Measurements from ENCODE around the gene AKAP12. TPM values are rescaled to one million over a fixed set of nuclear protein-coding genes. Genes with fewer than 3 reads are reported as not detected.
A peak's percentile ranks its signal among the peaks of the same experiment; 100 is the strongest.

Gene AKAP12
- 33.7 and 50.7 TPM in 2 replicates for total RNA-seq (2014; rRNA removed; shearing (Covaris generic))

DNA sequence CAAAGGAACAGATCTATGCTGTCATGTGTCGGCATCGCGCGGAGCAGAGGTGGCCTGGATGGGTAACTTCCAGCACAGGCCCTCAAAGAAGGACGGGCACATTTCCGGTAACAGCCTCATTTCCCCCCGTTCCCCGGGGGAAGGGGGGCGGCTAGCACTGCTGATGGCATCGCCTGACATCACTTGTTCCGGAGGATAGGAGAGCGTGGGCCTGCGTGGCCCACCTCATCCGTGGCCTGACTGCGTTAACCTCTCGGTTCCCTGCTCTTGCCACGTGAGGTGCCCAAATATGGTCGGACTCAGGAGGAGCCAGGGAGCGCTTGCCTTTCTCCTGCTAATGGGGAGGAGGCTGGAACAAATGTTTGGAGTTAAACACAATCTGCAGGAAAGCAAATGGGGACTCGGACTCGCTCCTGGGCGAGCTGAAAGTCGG is at the start of gene AKAP12:
Gene AKAP12, plus strand, starts transcription at position 365 of the 433 bp plus-strand sequence. CDS start 596 bp downstream, outside the sequence.
- H3K27me3 ChIP-seq (ENCODE audit: control insufficient read depth, insufficient read depth, low read length), result no peaks in the 10 kb centered on the region; the same call in 1 of the 2 replicates
- no peaks in the 10 kb centered on the region for H3K36me3 ChIP-seq (replicated peaks; ENCODE audit: control insufficient read depth, insufficient read depth, low read length)
- DNase-seq, result peak; percentile 69
- H3K4me3 ChIP-seq (ENCODE audit: insufficient read depth, low read depth, low read length), result peak within 1 kb of the TSS; percentile 88

DNA sequence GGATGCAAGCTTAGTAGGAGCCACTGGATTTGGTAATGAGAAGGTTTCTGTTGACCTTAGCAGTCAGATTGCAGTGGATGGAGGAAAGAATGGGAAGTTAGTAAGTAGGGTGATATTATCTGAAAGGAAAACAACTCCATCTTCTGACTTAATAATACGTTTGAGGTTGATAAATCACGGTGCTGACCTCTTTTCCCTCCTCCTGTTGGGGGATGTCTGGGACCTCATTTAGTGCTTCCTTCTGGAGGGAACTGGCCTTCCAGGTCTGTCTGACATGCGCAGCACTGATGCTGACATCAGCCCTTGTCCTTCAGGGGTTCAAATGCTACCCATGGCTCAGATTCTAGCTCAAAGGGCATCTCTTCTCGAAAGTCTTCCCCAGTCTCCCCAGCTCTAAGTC is 48.2 kb upstream of the AKAP12 start:
- DNase-seq, result no peak
- Histone ChIP-seq H3K4me3 (ENCODE audit: insufficient read depth, low read depth, low read length) (no peak overlapping the region), H3K36me3 (replicated peaks; ENCODE audit: control insufficient read depth, insufficient read depth, low read length) (no peaks in the 10 kb centered on the region), H3K27me3 (ENCODE audit: control insufficient read depth, insufficient read depth, low read length) (no peaks in the 10 kb centered on the region)

GRCh38 chr6:151196555-151196954 is 43.2 kb upstream of the AKAP12 start:
- H3K4me3 ChIP-seq (ENCODE audit: insufficient read depth, low read depth, low read length), result no peak overlapping the region

GRCh38 chr6:151197556-151197955 is 42.2 kb upstream of the AKAP12 start:
- Histone ChIP-seq H3K4me3 (ENCODE audit: insufficient read depth, low read depth, low read length) (no peak overlapping the region), H3K36me3 (replicated peaks; ENCODE audit: control insufficient read depth, insufficient read depth, low read length) (no peaks in the 10 kb centered on the region), H3K27me3 (ENCODE audit: control insufficient read depth, insufficient read depth, low read length) (no peaks in the 10 kb centered on the region)
- no peak for DNase-seq

More at GRCh38 chr6:151196555-151196954, 43.2 kb upstream of the AKAP12 start:
- no peak for DNase-seq
- no peaks in the 10 kb centered on the region for H3K36me3 ChIP-seq (replicated peaks; ENCODE audit: control insufficient read depth, insufficient read depth, low read length)
- H3K27me3 ChIP-seq (ENCODE audit: control insufficient read depth, insufficient read depth, low read length), result no peaks in the 10 kb centered on the region

- no peak for DNase-seq
- no peaks in the 10 kb centered on the region for H3K36me3 ChIP-seq (replicated peaks; ENCODE audit: control insufficient read depth, insufficient read depth, low read length)
- no peaks in the 10 kb centered on the region for H3K27me3 ChIP-seq (ENCODE audit: control insufficient read depth, insufficient read depth, low read length)
- H3K4me3 ChIP-seq (ENCODE audit: insufficient read depth, low read depth, low read length), result no peak overlapping the region
Measured at GRCh38 chr6:151199991-151200390, 39.8 kb upstream of the AKAP12 start.

GRCh38 chr6:151205721-151206600 is 33.8 kb upstream of the AKAP12 start:
- Histone ChIP-seq H3K4me3 (ENCODE audit: insufficient read depth, low read depth, low read length) (no peak overlapping the region), H3K27me3 (ENCODE audit: control insufficient read depth, insufficient read depth, low read length) (no peaks in the 10 kb centered on the region), H3K36me3 (replicated peaks; ENCODE audit: control insufficient read depth, insufficient read depth, low read length) (no peaks in the 10 kb centered on the region)
- no peak for DNase-seq

GRCh38 chr6:151207674-151208073 is 32.1 kb upstream of the AKAP12 start:
- Histone ChIP-seq H3K4me3 (ENCODE audit: insufficient read depth, low read depth, low read length) (no peak overlapping the region), H3K36me3 (replicated peaks; ENCODE audit: control insufficient read depth, insufficient read depth, low read length) (no peaks in the 10 kb centered on the region), H3K27me3 (ENCODE audit: control insufficient read depth, insufficient read depth, low read length) (no peaks in the 10 kb centered on the region)
- DNase-seq, result no peak

- Histone ChIP-seq H3K4me3 (ENCODE audit: insufficient read depth, low read depth, low read length) (no peak overlapping the region), H3K27me3 (ENCODE audit: control insufficient read depth, insufficient read depth, low read length) (no peaks in the 10 kb centered on the region), H3K36me3 (replicated peaks; ENCODE audit: control insufficient read depth, insufficient read depth, low read length) (no peaks in the 10 kb centered on the region)
- DNase-seq, result no peak
Measured at GRCh38 chr6:151209071-151209831, 30.5 kb upstream of the AKAP12 start.

GRCh38 chr6:151211075-151211474 is 28.7 kb upstream of the AKAP12 start:
- no peak for DNase-seq
- Histone ChIP-seq H3K27me3 (ENCODE audit: control insufficient read depth, insufficient read depth, low read length) (no peaks in the 10 kb centered on the region), H3K4me3 (ENCODE audit: insufficient read depth, low read depth, low read length) (no peak overlapping the region), H3K36me3 (replicated peaks; ENCODE audit: control insufficient read depth, insufficient read depth, low read length) (no peaks in the 10 kb centered on the region)

DNA sequence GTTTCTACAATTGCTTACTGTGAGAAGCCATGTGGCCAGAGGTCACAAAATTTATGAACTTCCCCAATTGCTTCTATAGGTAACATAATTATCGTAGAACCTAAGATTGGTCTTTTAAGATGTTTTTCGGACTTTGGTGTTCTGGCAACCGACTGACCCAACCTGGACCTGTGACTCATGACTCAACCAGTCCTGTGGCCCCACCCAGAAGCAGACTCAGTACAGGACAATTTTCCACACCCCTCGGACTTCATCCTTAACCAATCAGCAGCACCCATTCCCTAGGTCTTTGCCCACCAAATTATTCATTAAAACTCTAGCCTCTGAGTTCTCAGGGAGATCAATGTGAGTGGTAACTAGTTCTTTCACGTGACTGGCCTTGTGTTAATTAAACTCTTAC is 26.4 kb upstream of the AKAP12 start:
- Histone ChIP-seq H3K36me3 (replicated peaks; ENCODE audit: control insufficient read depth, insufficient read depth, low read length) (no peaks in the 10 kb centered on the region), H3K27me3 (ENCODE audit: control insufficient read depth, insufficient read depth, low read length) (no peaks in the 10 kb centered on the region), H3K4me3 (ENCODE audit: insufficient read depth, low read depth, low read length) (no peak overlapping the region)
- DNase-seq, result no peak

- peak; percentile 63 for DNase-seq
- no peaks in the 10 kb centered on the region for H3K27me3 ChIP-seq (ENCODE audit: control insufficient read depth, insufficient read depth, low read length)
- no peak overlapping the region for H3K4me3 ChIP-seq (ENCODE audit: insufficient read depth, low read depth, low read length)
- H3K36me3 ChIP-seq (replicated peaks; ENCODE audit: control insufficient read depth, insufficient read depth, low read length), result no peaks in the 10 kb centered on the region
Measured at GRCh38 chr6:151215999-151216398, 23.8 kb upstream of the AKAP12 start.

DNA sequence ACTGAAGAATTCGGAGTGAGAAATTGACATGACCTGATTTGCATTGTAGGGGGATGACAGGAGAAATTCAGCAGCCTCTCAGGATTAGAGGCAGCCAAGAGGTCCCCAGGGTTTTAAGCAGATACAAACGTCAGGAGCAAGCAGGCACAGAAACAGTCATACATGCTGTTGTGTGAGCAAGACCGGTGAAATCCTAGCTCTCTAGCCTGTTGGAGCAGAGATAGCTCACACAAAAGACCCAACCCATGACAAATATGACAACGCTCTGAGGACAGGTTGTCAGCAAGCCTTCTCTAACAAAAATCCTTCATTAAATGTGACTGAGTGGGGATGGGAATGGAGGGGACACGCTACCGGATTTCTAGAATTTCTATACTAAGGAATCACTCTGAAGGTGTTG is 23.0 kb upstream of the AKAP12 start:
- no peak for DNase-seq
- Histone ChIP-seq H3K4me3 (ENCODE audit: insufficient read depth, low read depth, low read length) (no peak overlapping the region), H3K27me3 (ENCODE audit: control insufficient read depth, insufficient read depth, low read length) (no peaks in the 10 kb centered on the region), H3K36me3 (replicated peaks; ENCODE audit: control insufficient read depth, insufficient read depth, low read length) (no peaks in the 10 kb centered on the region)

DNA sequence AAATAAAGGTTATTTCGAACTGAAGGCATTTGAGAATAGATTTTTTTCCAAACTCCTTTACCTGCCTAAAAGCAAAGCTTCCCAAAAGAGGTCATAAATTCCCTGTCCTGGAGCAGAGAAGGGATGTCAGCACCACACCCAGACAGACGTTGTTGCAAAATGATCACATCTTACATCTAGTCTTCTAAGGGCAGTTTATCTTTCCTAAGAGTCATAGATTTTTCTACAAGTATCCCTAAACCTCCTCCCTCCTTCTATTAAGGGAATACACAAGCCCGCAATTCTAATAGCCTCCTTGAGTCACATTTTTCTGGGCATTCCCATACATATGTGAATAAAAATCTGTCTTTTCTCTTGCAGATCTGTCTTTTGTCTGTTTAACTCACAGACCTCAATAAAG is 20.6 kb upstream of the AKAP12 start:
- H3K36me3 ChIP-seq (replicated peaks; ENCODE audit: control insufficient read depth, insufficient read depth, low read length), result no peaks in the 10 kb centered on the region
- no peak overlapping the region for H3K4me3 ChIP-seq (ENCODE audit: insufficient read depth, low read depth, low read length)
- H3K27me3 ChIP-seq (ENCODE audit: control insufficient read depth, insufficient read depth, low read length), result no peaks in the 10 kb centered on the region

DNA sequence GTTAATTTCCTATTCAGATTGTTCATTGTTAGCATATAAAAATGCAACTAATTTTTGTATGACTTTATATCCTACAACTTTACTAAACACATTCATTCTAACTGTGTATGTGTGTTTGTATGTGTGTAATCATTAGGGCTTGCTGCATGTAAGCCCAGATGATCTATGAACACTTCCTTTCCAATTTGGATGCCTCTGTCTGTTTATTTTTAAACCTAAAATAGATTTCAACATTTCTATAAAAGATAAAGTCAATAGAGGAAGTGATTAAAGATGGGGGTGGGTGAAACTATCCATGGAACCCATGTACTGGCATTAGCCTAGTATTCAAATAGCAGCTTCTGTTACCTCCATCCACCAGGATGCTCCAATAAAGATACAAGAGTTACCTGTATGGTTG is 15.7 kb upstream of the AKAP12 start:
- no peaks in the 10 kb centered on the region for H3K36me3 ChIP-seq (replicated peaks; ENCODE audit: control insufficient read depth, insufficient read depth, low read length)
- no peak for DNase-seq
- H3K27me3 ChIP-seq (ENCODE audit: control insufficient read depth, insufficient read depth, low read length), result no peaks in the 10 kb centered on the region
- H3K4me3 ChIP-seq (ENCODE audit: insufficient read depth, low read depth, low read length), result no peak overlapping the region

More for the DNA sequence above, 20.6 kb upstream of the AKAP12 start:
- DNase-seq, result no peak

GRCh38 chr6:151225919-151226318 is 13.8 kb upstream of the AKAP12 start:
- DNase-seq, result no peak

More at GRCh38 chr6:151225919-151226318, 13.8 kb upstream of the AKAP12 start:
- no peak overlapping the region for H3K4me3 ChIP-seq (ENCODE audit: insufficient read depth, low read depth, low read length)
- H3K36me3 ChIP-seq (replicated peaks; ENCODE audit: control insufficient read depth, insufficient read depth, low read length), result no peaks in the 10 kb centered on the region
- H3K27me3 ChIP-seq (ENCODE audit: control insufficient read depth, insufficient read depth, low read length), result no peaks in the 10 kb centered on the region

All from H7 (cell line).